HTERT RPE-1 (cell line): ENCODE data around the gene GLCE.
"Not testable (repeated sequence)": the region's sequence is repeated elsewhere in the genome, so short reads cannot be mapped to it uniquely, and the experiment has no call there.

Experiments used
- in situ Hi-C: fragments of 300-500 bp; cut with MboI; formaldehyde crosslinking; loops from 4 replicates; pipeline ENCODE4 v1.14.3; 2020; ENCODE audit warnings: low sequenced_read_pairs

GLCE gene

GRCh38 chr15:69293741-69294615 lies 133.5 kb downstream of the GLCE start:
- in situ Hi-C loops = no loop called here

DNA sequence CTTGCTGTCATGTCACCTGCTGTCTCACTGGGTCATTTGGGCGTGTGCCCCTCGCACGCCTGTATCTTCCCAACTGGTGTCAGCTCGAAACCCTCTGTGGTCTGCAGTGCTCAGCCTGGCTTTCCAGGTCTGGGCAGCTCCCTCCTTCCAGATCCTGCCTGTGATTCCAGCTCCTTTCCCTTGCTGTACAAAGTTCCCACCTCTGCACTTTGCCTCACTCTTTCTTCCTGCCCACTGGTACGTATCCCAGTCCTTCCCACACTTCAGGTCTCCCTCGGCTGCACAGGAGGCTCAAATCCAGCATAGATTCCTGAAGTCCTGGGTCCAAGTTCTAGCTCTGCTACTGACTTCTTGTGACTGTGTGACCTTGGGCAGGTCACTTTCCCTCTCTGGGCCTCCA lies 136.2 kb downstream of the GLCE start:
- in situ Hi-C loops = no loop called here

- in situ Hi-C loops = no loop called here
Observed at GRCh38 chr15:69297642-69298353, 137.4 kb downstream of the GLCE start.

- in situ Hi-C loops = no loop called here
Observed at GRCh38 chr15:69298354-69298696, 137.9 kb downstream of the GLCE start.

DNA sequence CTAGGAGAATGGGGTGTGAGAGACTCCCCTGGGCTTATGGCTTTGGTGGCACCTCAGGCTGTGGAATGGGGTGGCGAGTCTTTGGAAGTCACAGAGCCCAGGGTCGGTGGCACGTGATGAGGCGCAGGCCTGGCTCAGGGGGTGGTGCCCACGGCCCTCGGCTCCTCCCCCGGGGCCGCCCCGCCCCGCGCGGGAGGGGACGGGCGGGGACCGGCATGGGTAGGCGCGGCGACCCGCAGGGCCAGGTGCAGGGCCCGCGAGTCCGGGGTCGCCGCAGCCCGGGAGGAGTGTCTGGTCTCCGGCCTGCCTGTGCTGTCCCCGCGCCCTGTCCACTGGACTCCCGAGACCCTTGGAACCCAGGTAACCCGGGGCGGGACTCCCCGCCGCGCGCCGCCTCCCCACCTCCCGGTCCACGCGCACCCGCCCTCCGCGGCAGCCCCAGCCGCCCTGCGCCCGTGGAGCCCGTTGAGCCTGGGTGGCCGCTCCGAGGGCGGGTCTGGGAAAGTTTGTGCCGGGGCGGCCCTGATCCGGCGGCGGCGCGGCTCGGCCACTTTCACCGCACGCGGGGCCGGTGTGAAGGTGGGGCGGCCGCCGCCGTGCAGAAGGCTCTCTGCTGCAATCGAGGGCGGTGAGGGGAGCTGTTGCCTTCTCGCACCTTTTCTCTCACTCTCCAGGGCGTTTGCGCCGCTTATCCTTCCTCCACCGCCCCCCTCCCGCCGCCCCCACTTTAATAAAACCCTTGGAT lies 138.4 kb downstream of the GLCE start, which contains the start of gene PAQR5:
TSS of gene PAQR5 (plus strand) at position 216 of the 745 bp plus-strand sequence. CDS start 61,169 bp downstream, outside the sequence.
- in situ Hi-C loops = no loop called here

GRCh38 chr15:69299451-69299886 lies 139.0 kb downstream of the GLCE start:
- in situ Hi-C loops = no loop called here

DNA sequence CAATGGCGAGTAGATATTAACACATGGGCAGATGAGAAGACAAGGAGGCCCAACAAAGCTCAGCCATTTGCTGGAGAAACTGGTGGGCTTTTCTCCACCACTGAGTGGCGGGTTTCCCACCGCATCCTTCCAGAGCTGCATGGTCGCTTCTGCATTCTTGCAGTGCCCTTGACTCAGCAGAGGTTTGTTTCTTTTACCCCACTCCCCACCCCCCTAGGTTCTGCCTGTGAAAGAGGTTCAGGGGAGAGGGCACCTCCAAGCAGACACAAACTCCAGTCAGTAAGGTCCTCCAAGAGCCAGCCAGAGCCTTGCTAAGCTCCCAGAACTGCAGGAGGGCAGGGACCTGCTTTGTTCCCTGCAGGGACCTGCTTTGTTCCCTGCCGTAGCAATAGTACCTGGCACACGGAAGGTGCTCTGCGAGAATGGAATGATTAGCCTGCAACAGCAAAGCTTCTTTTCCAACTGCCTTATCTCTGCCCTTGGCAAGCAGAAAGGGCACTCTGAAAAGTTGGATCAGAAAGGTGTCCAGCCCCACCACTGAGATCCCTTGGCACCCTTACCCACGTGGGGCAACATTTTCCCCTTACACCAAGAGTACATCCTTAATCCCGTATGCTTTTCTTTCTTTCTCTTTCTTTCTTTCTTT lies 139.6 kb downstream of the GLCE start:
- in situ Hi-C loops = no loop called here

- in situ Hi-C loops = not testable (repeated sequence)
Observed at GRCh38 chr15:69301101-69301500, 140.7 kb downstream of the GLCE start.

- in situ Hi-C loops = not testable (repeated sequence)
Observed at GRCh38 chr15:69302087-69302486, 141.7 kb downstream of the GLCE start.

DNA sequence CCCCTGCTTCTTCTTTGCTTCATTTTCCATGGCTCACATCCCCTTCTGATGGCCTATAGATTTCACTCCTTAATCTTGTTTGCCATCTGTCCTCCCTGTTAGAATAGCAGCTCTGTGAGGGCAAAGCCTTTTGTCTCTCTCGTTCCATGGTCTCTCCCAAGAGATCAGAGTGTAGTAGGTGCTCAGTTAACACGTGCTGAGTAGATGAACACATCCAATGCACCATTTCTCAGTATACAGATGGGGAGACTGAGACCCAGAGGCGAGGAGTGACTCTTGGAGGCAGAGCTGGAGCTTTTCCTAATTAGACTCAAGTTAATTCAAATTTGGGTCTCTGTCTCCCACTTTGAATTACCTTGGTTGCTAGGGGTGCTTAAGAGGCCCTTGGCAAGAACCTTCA lies 142.5 kb downstream of the GLCE start:
- in situ Hi-C loops = no loop called here

GRCh38 chr15:69303337-69304181 lies 143.1 kb downstream of the GLCE start:
- in situ Hi-C loops = no loop called here

DNA sequence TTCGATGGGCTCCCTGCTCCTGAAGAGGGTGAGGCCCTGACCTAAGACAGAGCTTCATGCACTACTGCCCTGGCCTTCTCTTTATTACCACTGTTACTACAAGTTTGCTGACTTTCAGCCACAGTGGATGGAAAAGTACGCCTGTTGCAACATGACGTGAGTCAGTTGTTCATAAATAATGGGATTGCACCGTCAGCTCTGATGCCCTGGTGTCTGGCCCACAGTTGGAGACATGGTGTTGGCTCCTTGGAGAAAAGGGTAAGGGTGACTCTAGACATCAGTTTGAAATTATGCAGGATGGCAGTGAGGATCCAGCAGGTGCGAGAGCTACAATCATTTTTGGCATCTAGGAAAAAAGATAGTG lies 143.7 kb downstream of the GLCE start:
- in situ Hi-C loops = no loop called here

GRCh38 chr15:69305204-69305931 lies 144.9 kb downstream of the GLCE start:
- in situ Hi-C loops = no loop called here

- in situ Hi-C loops = no loop called here
Observed at GRCh38 chr15:69305933-69306568, 145.6 kb downstream of the GLCE start.

DNA sequence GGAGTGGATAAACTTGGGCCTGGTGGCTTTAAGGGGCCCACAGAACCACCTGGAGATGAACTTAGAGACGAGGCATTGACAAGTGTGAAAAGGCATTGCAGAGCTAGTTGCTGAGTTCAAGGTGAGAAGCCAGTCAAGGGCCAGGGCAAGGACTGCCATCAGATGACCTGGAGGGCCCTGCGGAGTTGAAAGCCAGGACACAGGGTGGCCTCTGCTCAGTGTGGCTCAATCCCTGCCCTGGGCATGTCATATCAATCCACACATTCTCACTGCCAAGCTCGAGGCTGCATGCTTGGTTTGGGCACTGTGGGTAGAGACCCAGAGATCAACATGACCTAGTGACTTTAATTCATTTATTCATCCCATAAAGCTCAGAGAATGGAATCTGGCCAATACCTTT lies 147.5 kb downstream of the GLCE start:
- in situ Hi-C loops = no loop called here

GRCh38 chr15:69308949-69309348 lies 148.5 kb downstream of the GLCE start:
- in situ Hi-C loops = no loop called here

GRCh38 chr15:69311319-69311721 lies 150.9 kb downstream of the GLCE start:
- in situ Hi-C loops = no loop called here

DNA sequence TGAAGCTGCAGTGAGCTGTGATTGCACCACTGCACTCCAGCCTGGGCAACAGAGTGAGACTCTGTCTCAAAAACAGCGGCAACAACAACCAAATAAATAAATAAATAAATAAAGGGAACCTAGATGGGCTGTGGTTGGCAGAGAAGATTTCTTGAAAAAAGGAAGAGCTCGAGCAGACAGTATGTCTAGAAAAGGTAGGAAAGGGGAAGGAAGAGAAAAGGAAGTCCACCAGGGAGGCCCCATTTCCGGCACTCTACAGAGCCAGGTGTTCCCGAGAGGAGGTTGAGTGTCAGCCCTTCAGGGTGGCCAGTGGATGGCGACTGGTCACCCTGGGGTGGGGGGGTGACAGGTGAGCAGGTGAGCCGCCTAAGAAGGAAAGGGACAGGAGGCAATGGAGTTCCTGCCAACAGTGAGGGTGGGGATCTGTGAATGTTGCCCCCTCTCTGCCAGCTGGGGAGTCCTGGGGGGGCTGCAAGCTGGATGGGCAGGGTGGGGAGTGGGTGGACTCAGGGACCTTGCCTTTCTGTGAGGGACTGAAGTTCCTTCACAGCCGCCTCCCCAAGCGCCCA lies 153.1 kb downstream of the GLCE start:
- in situ Hi-C loops = no loop called here

DNA sequence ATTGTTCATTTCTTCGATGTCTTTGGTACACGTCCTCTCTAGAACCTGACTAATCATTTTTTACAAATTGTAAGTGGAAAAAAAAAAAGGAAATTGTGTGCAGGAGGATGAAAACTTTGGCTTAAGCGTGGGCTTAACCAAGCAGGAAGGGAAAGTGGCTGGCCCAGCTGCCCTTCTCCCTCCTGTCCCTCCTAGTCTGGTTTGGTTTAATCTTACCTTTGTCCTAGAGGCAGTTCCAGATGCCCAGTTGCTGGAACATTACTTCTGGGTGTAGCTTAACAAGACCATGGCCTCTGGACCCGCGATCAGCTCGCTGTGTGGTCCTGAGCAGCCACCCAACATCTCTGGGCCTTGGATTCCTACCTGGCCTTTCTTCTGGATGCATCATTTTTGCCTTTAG lies 153.7 kb downstream of the GLCE start:
- in situ Hi-C loops = no loop called here
